HepG2 (cell line): Measurements from ENCODE around the gene S100A7. TPM values are rescaled to one million over a fixed set of nuclear protein-coding genes. Genes with fewer than 3 reads are reported as not detected.
"Not testable (repeated sequence)": the region's sequence is repeated elsewhere in the genome, so short reads cannot be mapped to it uniquely, and the experiment has no call there.

Source experiments
- ATAC-seq: fragments of 200-7000 bp; cut with Tn5 transposase; 3 replicates; pipeline ENCODE4 v1.9.1; 2020; ENCODE audit warnings: mild to moderate bottlenecking, moderate library complexity
- BruUV-seq: library from RNA; stranded (reverse); fragments of 400-500 nt; replicated peaks from 2 replicates; lab custom pipeline; 2021; lab: Mats Ljungman, UMichigan
- CTCF ChIA-PET: fragments of 300-600 bp; formaldehyde crosslinking; extraction: SDS; loops from one replicate; lab custom pipeline; 2021; ENCODE audit warnings: low total read pairs, inconsistent platforms, low intra/inter-chr PET ratio; lab: Yijun Ruan, JAX
- POLR2A ChIA-PET: fragments of 350-600 bp; sonication (Branson Sonifier 250); formaldehyde crosslinking; loops from one replicate; lab custom pipeline; 2020; ENCODE audit warnings: antibody characterized with exemption, inconsistent platforms; lab: Yijun Ruan, JAX
- DNase-seq: peaks from one replicate; pipeline ENCODE4 v3.0.0-alpha.2; 2015; ENCODE audit warnings: low spot score
- FAIRE-seq: peaks from 3 replicates; lab custom pipeline; 2011; peaks lifted over from hg19 to GRCh38; lab: Jason Lieb, UNC
- H2AFZ ChIP-seq: one replicate; pipeline ENCODE4 v1.6.1; 2011; ENCODE audit warnings: low read length, inconsistent platforms
- H3K27ac ChIP-seq: fragments of 300-600 bp; 3 replicates; pipeline ENCODE4 v1.8.0; 2011; ENCODE audit warnings: mixed run types, mild to moderate bottlenecking, mixed read lengths, low read length, inconsistent platforms; ENCODE audit not compliant: insufficient read depth; ENCODE audit errors: extremely low read length
- H3K27me3 ChIP-seq, 2 experiments: fragments of 200-600 bp in 1 of 2; 2 replicates in 1 of 2; 3 replicates in 1 of 2; pipeline versions ENCODE4 v1.6.0 to v1.8.0; 2011; ENCODE audit warnings: low read length in 2 of 2, mild to moderate bottlenecking in 2 of 2, moderate library complexity in 2 of 2, inconsistent platforms in 1 of 2; ENCODE audit not compliant: insufficient read depth in 2 of 2, control insufficient read depth in 1 of 2
- H3K36me3 ChIP-seq, 2 experiments: fragments of 200-600 bp in 1 of 2; replicated peaks in 1 of 2; 2 replicates in 1 of 2; 3 replicates in 1 of 2; pipeline versions ENCODE4 v1.5.1 to v1.8.0; 2011; ENCODE audit warnings: low read length in 2 of 2, inconsistent platforms in 1 of 2; ENCODE audit not compliant: insufficient read depth in 2 of 2, control insufficient read depth in 1 of 2
- H3K4me1 ChIP-seq: 2 replicates; pipeline ENCODE4 v1.5.1; 2012; ENCODE audit warnings: low read length, inconsistent platforms; ENCODE audit not compliant: insufficient read depth
- H3K4me2 ChIP-seq: 2 replicates; pipeline ENCODE4 v1.6.0; 2011; ENCODE audit warnings: low read depth, low read length, inconsistent platforms
- H3K4me3 ChIP-seq, 3 experiments: fragments of 200-600 bp in 1 of 3; sonication (generic), shearing (Covaris generic) in 1 of 3; replicated peaks in 1 of 3; 2 replicates each; pipeline ENCODE4 v1.5.1; 2011 to 2016; ENCODE audit warnings: low read length in 3 of 3, inconsistent platforms in 2 of 3, low read depth in 2 of 3, mild to moderate bottlenecking in 2 of 3, control low read depth in 1 of 3, mixed read lengths in 1 of 3; ENCODE audit not compliant: insufficient read depth in 1 of 3
- H3K79me2 ChIP-seq: one replicate; pipeline ENCODE4 v1.6.1; 2011; ENCODE audit warnings: low read length, inconsistent platforms; ENCODE audit not compliant: insufficient read depth
- H3K9ac ChIP-seq: 2 replicates; pipeline ENCODE4 v1.6.0; 2011; ENCODE audit warnings: mild to moderate bottlenecking, low read depth, low read length, inconsistent platforms; ENCODE audit not compliant: insufficient read depth
- H3K9me3 ChIP-seq: 2 replicates; pipeline ENCODE4 v1.5.1; 2012; ENCODE audit warnings: mild to moderate bottlenecking, low read length
- H4K20me1 ChIP-seq: 2 replicates; pipeline ENCODE4 v1.6.0; 2011; ENCODE audit warnings: inconsistent platforms, mild to moderate bottlenecking, low read length, moderate library complexity; ENCODE audit not compliant: insufficient read depth
- GZF1 ChIP-seq: sonication (generic); formaldehyde crosslinking; IDR thresholded peaks from 2 replicates; pipeline ENCODE4 v1.5.1; 2020; ENCODE audit warnings: mild to moderate bottlenecking, missing genetic modification reagents
- KDM5B ChIP-seq: sonication (generic); formaldehyde crosslinking; IDR thresholded peaks from 2 replicates; pipeline ENCODE4 v1.4.0; 2020; ENCODE audit warnings: missing genetic modification reagents, mild to moderate bottlenecking, borderline replicate concordance
- NR2C2 ChIP-seq: sonication (generic); formaldehyde crosslinking; IDR thresholded peaks from 2 replicates; pipeline ENCODE4 v1.4.0; 2020; ENCODE audit warnings: missing genetic modification reagents, mild to moderate bottlenecking, moderate library complexity, borderline replicate concordance
- SNAI1 ChIP-seq: sonication (generic); formaldehyde crosslinking; IDR thresholded peaks from 2 replicates; pipeline ENCODE4 v1.5.0; 2020; ENCODE audit warnings: mild to moderate bottlenecking, missing genetic modification reagents, borderline replicate concordance
- TAF15 ChIP-seq: fragments of 200-400 bp; formaldehyde crosslinking; IDR thresholded peaks from one replicate; pipeline ENCODE4 v1.6.1; 2018; ENCODE audit warnings: mild to moderate bottlenecking, low read depth, low read length; ENCODE audit not compliant: poor library complexity, severe bottlenecking
- THYN1 ChIP-seq: sonication (generic); formaldehyde crosslinking; IDR thresholded peaks from 2 replicates; pipeline ENCODE4 v1.8.1; 2023; ENCODE audit warnings: low read depth, mild to moderate bottlenecking, moderate library complexity, missing genetic modification reagents, borderline replicate concordance
- ZNF317 ChIP-seq: sonication (generic); formaldehyde crosslinking; IDR thresholded peaks from 2 replicates; pipeline ENCODE4 v1.5.0; 2020; ENCODE audit warnings: mild to moderate bottlenecking, missing genetic modification reagents
- ZNF318 ChIP-seq: sonication (generic); formaldehyde crosslinking; IDR thresholded peaks from 2 replicates; pipeline ENCODE4 v1.4.0; 2020; ENCODE audit warnings: mild to moderate bottlenecking, missing genetic modification reagents
- ZNF747 ChIP-seq: sonication (generic); formaldehyde crosslinking; IDR thresholded peaks from 2 replicates; pipeline ENCODE4 v1.8.1; 2023; ENCODE audit warnings: missing genetic modification reagents, mild to moderate bottlenecking, borderline replicate concordance
- ZNF75D ChIP-seq: sonication (generic); formaldehyde crosslinking; IDR thresholded peaks from 2 replicates; pipeline ENCODE4 v1.8.1; 2023; ENCODE audit warnings: missing genetic modification reagents, mild to moderate bottlenecking, borderline replicate concordance
- WGBS: methylation state at CpG from one replicate; pipeline ENCODE4 v1.1.6; 2017; ENCODE audit warnings: low lambda C conversion rate; 5-methylcytosine and 5-hydroxymethylcytosine counted together
- in situ Hi-C: cut with HindIII; loops from 2 replicates; pipeline ENCODE4 v1.10.0; 2017; ENCODE audit warnings: low pct_unique_long_range_greater_than_20kb; ENCODE audit not compliant: extremely low pct_ligation_motif_present
- intact Hi-C: fragments of 100-400 bp; cut with micrococcal nuclease; formaldehyde crosslinking; loops from one replicate; pipeline ENCODE4 v1.10.0; 2022; ENCODE audit not compliant: unreplicated experiment
- polyA plus RNA-seq, 8 experiments: library from polyadenylated mRNA; depleted of rRNA in 3 of 8; stranded (reverse) in 7 of 8; unstranded in 1 of 8; fragments of >200 nt; fragmentation: Illumina TruSeq in 4 of 8; extraction: Trizol in 4 of 8; gene quantifications; 2 replicates each; pipeline versions ENCODE4 v1.2.1 to v1.2.3, GENCODE V29; 2011 to 2016; ENCODE audit warnings: low read depth in 4 of 8, missing spikeins in 1 of 8, mixed read lengths in 1 of 8; ENCODE audit not compliant: insufficient read depth in 1 of 8
- total RNA-seq, 5 experiments: library from RNA; depleted of rRNA; stranded (reverse); fragments of >200 nt; fragmentation: Illumina TruSeq; extraction: Trizol; gene quantifications; 2 replicates each; pipeline ENCODE4 v1.2.3, GENCODE V29; 2016; ENCODE audit warnings: low read depth in 1 of 5

S100A7 gene
- total and polyA plus RNA-seq, 2 of the 13 experiments (the other 11 are each of a cell fraction or from before 2014, with no cell fraction given), result not detected

GRCh38 chr1:153462741-153463140 lies 2.3 kb upstream of the S100A7 start:
- POLR2A ChIA-PET, intact Hi-C loops, DNase-seq, H3K36me3 ChIP-seq, CTCF ChIA-PET, ATAC-seq, H3K27ac ChIP-seq, H3K4me2 ChIP-seq, H3K9ac ChIP-seq, H2AFZ ChIP-seq, H3K4me3 ChIP-seq, H4K20me1 ChIP-seq, in situ Hi-C loops, H3K4me1 ChIP-seq, FAIRE-seq, H3K79me2 ChIP-seq, BruUV-seq, H3K9me3 ChIP-seq: not testable (repeated sequence)
- H3K27me3 ChIP-seq, result peaks cover 3 to 11% of the 10 kb centered on the region in 2 experiments; a peak in 3 of 5 replicates

- Histone ChIP-seq H3K4me3 (no peak overlapping the region), H3K79me2 (no peaks in the 10 kb centered on the region), H3K4me2 (no peak overlapping the region), H3K9ac (no peak overlapping the region), H4K20me1 (no peaks in the 10 kb centered on the region), H3K4me1 (no peaks in the 10 kb centered on the region), H2AFZ (no peak overlapping the region), H3K36me3 (no peaks in the 10 kb centered on the region), H3K9me3 (no peaks in the 10 kb centered on the region), H3K27me3 (peaks cover 3 to 11% of the 10 kb centered on the region in 2 experiments; a peak in 3 of 5 replicates), H3K27ac (no peak overlapping the region)
- intact Hi-C loops, result no loop called here
- ChIA-PET POLR2A (no interaction called here), CTCF (no interaction called here)
- DNase-seq (no peak), ATAC-seq (no peak), FAIRE-seq (no peak)
- in situ Hi-C loops, result no loop called here
- 0% methylated on average over 2 of the region's 2 CpGs for WGBS
- no TSS peak for BruUV-seq
- no peak for TF ChIP-seq ZNF318 (CRISPR knock-in tag)
- TF ChIP-seq THYN1 (CRISPR knock-in tag), result no peak
- no peak for TF ChIP-seq SNAI1 (CRISPR knock-in tag)
- no peak for TF ChIP-seq ZNF747 (CRISPR knock-in tag)
- no peak for TF ChIP-seq TAF15
- TF ChIP-seq GZF1 (CRISPR knock-in tag), result no peak
- no peak for TF ChIP-seq ZNF75D (CRISPR knock-in tag)
- TF ChIP-seq KDM5B, result no peak
- no peak for TF ChIP-seq ZNF317 (CRISPR knock-in tag)
- no peak for TF ChIP-seq NR2C2 (CRISPR knock-in tag)
Observed at GRCh38 chr1:153459655-153460054, 796 bp downstream of the S100A7 start.
